Measurements from ENCODE around the gene ZBTB44. TPM values are rescaled to one million over a fixed set of nuclear protein-coding genes. Genes with fewer than 3 reads are reported as not detected.

ZBTB44 gene
- total RNA-seq (ENCODE audit: unreplicated experiment), result 32.6 TPM
- long read RNA-seq, partial matches to known transcripts, result 0 of 2 reads
- long read RNA-seq, other reads (novel, unspliced or antisense), result 2 of 2 reads

- Mint-ChIP-seq H3K27me3 (ENCODE audit: unreplicated experiment) (peaks cover 5% of the 10 kb centered on the region), H3K9me3 (ENCODE audit: unreplicated experiment) (no peaks in the 10 kb centered on the region), H3K4me1 (ENCODE audit: unreplicated experiment) (peaks cover 15% of the 10 kb centered on the region), H3K27ac (ENCODE audit: unreplicated experiment) (peak within 1 kb of the TSS; percentile 88), H3K36me3 (ENCODE audit: low read depth, unreplicated experiment) (no peaks in the 10 kb centered on the region), H3K4me3 (ENCODE audit: unreplicated experiment) (peak within 1 kb of the TSS; percentile 95)
- no peak for TF ChIP-seq CTCF (IDR thresholded peaks at IDR 0.05; ENCODE audit: unreplicated experiment)
- DNase-seq (ENCODE audit: low spot score), result peak; percentile 91
Measured at GRCh38 chr11:130314750-130315285, at the start of gene ZBTB44. ZBTB44 (minus strand) TSS chr11:130314917; CDS start chr11:130261873, 53,044 bp downstream.

- H3K9me3 Mint-ChIP-seq (ENCODE audit: unreplicated experiment), result no peaks in the 10 kb centered on the region
- H3K4me3 Mint-ChIP-seq (ENCODE audit: unreplicated experiment), result no peak overlapping the region
- H3K27me3 Mint-ChIP-seq (ENCODE audit: unreplicated experiment), result peaks cover 2% of the 10 kb centered on the region
- no peaks in the 10 kb centered on the region for H3K4me1 Mint-ChIP-seq (ENCODE audit: unreplicated experiment)
- DNase-seq (ENCODE audit: low spot score), result no peak
- no peak for TF ChIP-seq CTCF (IDR thresholded peaks at IDR 0.05; ENCODE audit: unreplicated experiment)
- H3K27ac Mint-ChIP-seq (ENCODE audit: unreplicated experiment), result no peak overlapping the region
- peaks cover 4% of the 10 kb centered on the region for H3K36me3 Mint-ChIP-seq (ENCODE audit: low read depth, unreplicated experiment)
Measured at GRCh38 chr11:130359419-130359818, 44.7 kb upstream of the ZBTB44 start.

GRCh38 chr11:130358398-130358797 is 43.7 kb upstream of the ZBTB44 start:
- H3K4me1 Mint-ChIP-seq (ENCODE audit: unreplicated experiment), result no peaks in the 10 kb centered on the region
- no peak overlapping the region for H3K27ac Mint-ChIP-seq (ENCODE audit: unreplicated experiment)
- TF ChIP-seq CTCF (IDR thresholded peaks at IDR 0.05; ENCODE audit: unreplicated experiment), result no peak
- peaks cover 4% of the 10 kb centered on the region for H3K36me3 Mint-ChIP-seq (ENCODE audit: low read depth, unreplicated experiment)
- H3K9me3 Mint-ChIP-seq (ENCODE audit: unreplicated experiment), result no peaks in the 10 kb centered on the region
- H3K27me3 Mint-ChIP-seq (ENCODE audit: unreplicated experiment), result peaks cover 2% of the 10 kb centered on the region
- DNase-seq (ENCODE audit: low spot score), result no peak
- no peak overlapping the region for H3K4me3 Mint-ChIP-seq (ENCODE audit: unreplicated experiment)

GRCh38 chr11:130347261-130347660 is 32.5 kb upstream of the ZBTB44 start:
- H3K4me1 Mint-ChIP-seq (ENCODE audit: unreplicated experiment), result no peaks in the 10 kb centered on the region
- H3K27me3 Mint-ChIP-seq (ENCODE audit: unreplicated experiment), result peaks cover 7% of the 10 kb centered on the region
- H3K4me3 Mint-ChIP-seq (ENCODE audit: unreplicated experiment), result no peak overlapping the region
- no peak for DNase-seq (ENCODE audit: low spot score)
- no peaks in the 10 kb centered on the region for H3K36me3 Mint-ChIP-seq (ENCODE audit: low read depth, unreplicated experiment)
- no peaks in the 10 kb centered on the region for H3K9me3 Mint-ChIP-seq (ENCODE audit: unreplicated experiment)
- no peak for TF ChIP-seq CTCF (IDR thresholded peaks at IDR 0.05; ENCODE audit: unreplicated experiment)
- H3K27ac Mint-ChIP-seq (ENCODE audit: unreplicated experiment), result no peak overlapping the region

- no peaks in the 10 kb centered on the region for H3K36me3 Mint-ChIP-seq (ENCODE audit: low read depth, unreplicated experiment)
- no peaks in the 10 kb centered on the region for H3K4me1 Mint-ChIP-seq (ENCODE audit: unreplicated experiment)
- H3K27me3 Mint-ChIP-seq (ENCODE audit: unreplicated experiment), result peaks cover 5% of the 10 kb centered on the region
- no peak overlapping the region for H3K27ac Mint-ChIP-seq (ENCODE audit: unreplicated experiment)
- DNase-seq (ENCODE audit: low spot score), result no peak
- peaks cover 8% of the 10 kb centered on the region for H3K9me3 Mint-ChIP-seq (ENCODE audit: unreplicated experiment)
- no peak overlapping the region for H3K4me3 Mint-ChIP-seq (ENCODE audit: unreplicated experiment)
- TF ChIP-seq CTCF (IDR thresholded peaks at IDR 0.05; ENCODE audit: unreplicated experiment), result no peak
Measured at GRCh38 chr11:130344841-130345240, 30.1 kb upstream of the ZBTB44 start.

All from endothelial cell (in vitro differentiated cells).